Peyer's patch (tissue), 4 donors: Measurements from ENCODE around the gene DMD. TPM values are rescaled to one million over a fixed set of nuclear protein-coding genes. Genes with fewer than 3 reads are reported as not detected.

Experiments used
- DNase-seq, 3 donors: peaks; one replicate each; pipeline ENCODE4 v3.0.0-alpha.2; 2017 to 2019
- H3K27ac ChIP-seq, 4 donors: fragments of 200-600 bp; sonication (generic); one replicate each; pipeline ENCODE4 v1.5.1; 2016 to 2019
- H3K27me3 ChIP-seq, 2 donors: fragments of 200-600 bp; sonication (generic); one replicate each; pipeline ENCODE4 v1.5.1; 2019
- H3K36me3 ChIP-seq, 3 donors: fragments of 200-600 bp; sonication (generic); one replicate each; pipeline ENCODE4 v1.5.1; 2016 to 2019
- H3K4me1 ChIP-seq, 4 donors: fragments of 200-600 bp; sonication (generic); one replicate each; pipeline ENCODE4 v1.5.1; 2016 to 2019
- H3K4me3 ChIP-seq, 4 donors: fragments of 200-600 bp; sonication (generic); 1 replicate in 3 of 4; 2 replicates in 1 of 4; pipeline ENCODE4 v1.5.1; 2016 to 2019; ENCODE audit warnings: mild to moderate bottlenecking in 1 of 4
- H3K9me3 ChIP-seq, 4 donors: fragments of 200-600 bp; sonication (generic); one replicate each; pipeline ENCODE4 v1.5.1; 2016 to 2019; ENCODE audit warnings: mild to moderate bottlenecking in 1 of 4
- CTCF ChIP-seq, 6 experiments: fragments of 450-650 bp in 4 of 6; fragments of 200-600 bp in 2 of 6; sonication (generic) in 1 of 6; IDR thresholded peaks; one replicate each; pipeline ENCODE4 v1.5.1; 2017 to 2019; ENCODE audit warnings: antibody characterized with exemption in 6 of 6, mild to moderate bottlenecking in 3 of 6, moderate library complexity in 1 of 6
- POLR2A ChIP-seq, 2 donors: fragments of 450-650 bp; IDR thresholded peaks; one replicate each; pipeline ENCODE4 v1.5.1; 2017; ENCODE audit warnings: antibody characterized with exemption in 2 of 2, mild to moderate bottlenecking in 2 of 2, moderate library complexity in 2 of 2
- total RNA-seq, 4 donors: library from RNA; depleted of rRNA; stranded (reverse); fragments of >200 nt; gene quantifications; one replicate each; pipeline ENCODE4 v1.1.0, GENCODE V29; 2016

Gene DMD
- total RNA-seq, 4 donors from 2014 or later = 15.8 to 109 (median 19.1) TPM

DNA sequence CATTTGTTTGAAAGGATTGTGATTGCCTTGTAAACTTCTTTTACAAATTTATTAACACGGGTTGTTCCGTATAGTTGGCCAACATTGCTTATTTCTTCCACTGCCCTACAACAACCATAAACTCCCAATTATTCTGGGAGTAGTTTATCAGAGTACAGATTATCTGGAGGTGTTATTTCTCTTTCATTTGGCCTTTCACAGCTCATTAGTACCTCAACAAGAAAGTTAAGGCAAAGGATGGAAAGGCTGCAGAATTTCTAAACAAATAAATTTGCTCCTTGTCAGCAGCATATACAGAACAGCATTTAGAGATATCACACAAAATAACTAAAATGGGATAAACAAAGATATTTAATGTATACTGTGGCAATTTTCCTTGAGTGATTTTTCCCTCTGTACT is 548.8 kb downstream of the DMD start:
- H3K27me3 ChIP-seq = no peaks in the 10 kb centered on the region
- no peak for DNase-seq
- no peaks in the 10 kb centered on the region for H3K9me3 ChIP-seq
- H3K4me1 ChIP-seq = no peaks in the 10 kb centered on the region
- TF ChIP-seq POLR2A (IDR thresholded peaks at IDR 0.05) = no peak
- TF ChIP-seq CTCF (IDR thresholded peaks at IDR 0.05) = no peak
- no peaks in the 10 kb centered on the region for H3K36me3 ChIP-seq
- no peak overlapping the region for H3K27ac ChIP-seq
- H3K4me3 ChIP-seq = no peak overlapping the region

GRCh38 chrX:32644476-32645245 is 566.7 kb downstream of the DMD start:
- TF ChIP-seq CTCF (IDR thresholded peaks at IDR 0.05) (no peak), POLR2A (IDR thresholded peaks at IDR 0.05) (no peak)
- Histone ChIP-seq H3K36me3 (no peaks in the 10 kb centered on the region), H3K27ac (no peak overlapping the region)

DNA sequence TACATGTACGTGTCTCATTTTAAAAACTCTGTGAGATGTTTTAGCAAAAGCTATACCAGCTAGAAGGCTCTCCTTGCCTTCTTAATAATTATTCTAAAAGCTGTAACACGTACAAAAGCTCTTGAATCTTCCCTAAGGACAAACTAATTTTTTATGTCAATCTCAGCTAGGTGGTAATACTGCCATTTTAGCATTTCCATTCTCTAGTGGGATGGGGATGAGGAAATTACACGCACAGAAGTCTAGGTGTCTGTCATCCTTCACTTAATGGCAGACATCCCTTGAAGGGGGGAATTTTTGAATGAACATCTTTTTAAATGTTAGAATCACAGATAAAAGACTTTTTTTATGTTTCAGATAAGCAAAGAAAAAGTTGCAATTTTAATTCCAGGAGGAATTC is 569.1 kb downstream of the DMD start:
- no peak for TF ChIP-seq CTCF (IDR thresholded peaks at IDR 0.05)
- Histone ChIP-seq H3K4me3 (no peak overlapping the region), H3K27ac (no peak overlapping the region), H3K4me1 (no peaks in the 10 kb centered on the region), H3K9me3 (no peaks in the 10 kb centered on the region), H3K36me3 (no peaks in the 10 kb centered on the region), H3K27me3 (no peaks in the 10 kb centered on the region)
- DNase-seq = no peak

More at GRCh38 chrX:32644476-32645245, 566.7 kb downstream of the DMD start:
- no peaks in the 10 kb centered on the region for H3K4me1 ChIP-seq
- H3K27me3 ChIP-seq = no peaks in the 10 kb centered on the region
- H3K4me3 ChIP-seq = no peak overlapping the region
- H3K9me3 ChIP-seq = no peaks in the 10 kb centered on the region
- DNase-seq = no peak

DNA sequence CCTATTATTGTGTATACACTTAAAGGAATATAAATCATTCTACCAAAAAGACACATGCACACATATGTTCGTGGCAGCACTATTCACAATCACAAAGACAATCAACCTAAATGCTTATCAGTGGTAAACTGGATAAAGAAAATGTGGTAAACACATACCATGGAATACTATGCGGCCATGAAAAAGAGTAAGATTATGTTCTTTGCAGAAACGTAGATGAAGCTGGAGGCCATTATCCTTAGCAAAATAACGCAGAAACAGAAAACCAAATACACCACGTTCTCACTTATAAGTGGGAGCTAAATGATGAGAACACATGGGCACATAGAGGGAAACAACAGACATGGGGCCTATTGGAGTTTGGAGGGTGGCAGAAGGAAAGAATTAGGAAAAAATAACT is 593.2 kb downstream of the DMD start:
- no peaks in the 10 kb centered on the region for H3K9me3 ChIP-seq
- H3K27ac ChIP-seq = no peak overlapping the region
- no peak for DNase-seq
- H3K36me3 ChIP-seq = no peaks in the 10 kb centered on the region
- H3K4me1 ChIP-seq = no peaks in the 10 kb centered on the region
- no peak overlapping the region for H3K4me3 ChIP-seq
- H3K27me3 ChIP-seq = no peaks in the 10 kb centered on the region
- no peak for TF ChIP-seq CTCF (IDR thresholded peaks at IDR 0.05)
- TF ChIP-seq POLR2A (IDR thresholded peaks at IDR 0.05) = no peak

DNA sequence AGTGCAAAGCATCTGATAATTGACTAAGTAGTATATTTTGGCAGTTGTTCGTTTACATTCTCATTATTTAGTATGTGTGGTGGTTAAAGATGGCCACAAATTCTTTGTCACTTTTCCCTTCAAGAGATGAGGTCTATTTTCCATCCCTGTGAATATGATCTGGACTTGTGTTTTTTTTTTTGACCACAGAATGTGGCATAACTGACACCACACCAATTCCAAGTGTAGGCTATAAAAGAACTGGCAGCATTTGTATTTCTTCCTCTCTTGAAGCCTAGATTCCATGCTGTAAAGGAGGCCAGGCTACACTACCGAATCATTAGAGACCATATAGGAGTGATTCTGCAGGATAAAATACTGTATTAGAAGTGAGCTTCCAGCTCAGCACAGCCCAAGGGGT is 596.6 kb downstream of the DMD start:
- no peak overlapping the region for H3K27ac ChIP-seq
- H3K27me3 ChIP-seq = no peaks in the 10 kb centered on the region
- H3K4me1 ChIP-seq = no peaks in the 10 kb centered on the region
- TF ChIP-seq CTCF (IDR thresholded peaks at IDR 0.05) (no peak), POLR2A (IDR thresholded peaks at IDR 0.05) (no peak)
- no peak overlapping the region for H3K4me3 ChIP-seq
- no peaks in the 10 kb centered on the region for H3K9me3 ChIP-seq
- DNase-seq = no peak
- no peaks in the 10 kb centered on the region for H3K36me3 ChIP-seq
